Left ventricle myocardium inferior (tissue), 1 donor: ENCODE results near the gene ENAH. TPM values are rescaled to one million over a fixed set of nuclear protein-coding genes. Genes with fewer than 3 reads are reported as not detected.
"Not testable (repeated sequence)": the region's sequence is repeated elsewhere in the genome, so short reads cannot be mapped to it uniquely, and the experiment has no call there.

Experiments used
- DNase-seq: peaks from one replicate; pipeline ENCODE4 v3.0.0-alpha.2; 2020
- H3K27ac ChIP-seq: fragments of 200-600 bp; replicated peaks from 2 replicates; pipeline ENCODE4 v1.8.0; 2021
- H3K27me3 ChIP-seq: fragments of 200-600 bp; 2 replicates; pipeline ENCODE4 v1.8.0; 2021; ENCODE audit warnings: low read depth
- H3K36me3 ChIP-seq: fragments of 200-600 bp; 2 replicates; pipeline ENCODE4 v1.8.0; 2021
- H3K4me1 ChIP-seq: fragments of 200-600 bp; 2 replicates; pipeline ENCODE4 v1.8.0; 2021
- H3K4me3 ChIP-seq: fragments of 200-600 bp; 2 replicates; pipeline ENCODE4 v1.8.0; 2021; ENCODE audit warnings: mild to moderate bottlenecking, moderate library complexity
- H3K9me3 ChIP-seq: fragments of 200-600 bp; replicated peaks from 2 replicates; pipeline ENCODE4 v1.8.0; 2021
- intact Hi-C: fragments of 100-400 bp; cut with micrococcal nuclease; formaldehyde crosslinking; loops from one replicate; pipeline ENCODE4 v1.11.0; 2022
- total RNA-seq: library from RNA; stranded (reverse); fragmentation: NEBNext Ultra II Directional; extraction: Animal tissue kit (Norgen Biotek cat#: 25700); gene quantifications from one replicate; pipeline ENCODE4 v1.2.1, GENCODE V29; 2021
- TF ChIP-seq, protein P1 (sequence below): fragments of 200-600 bp; IDR thresholded peaks from 2 replicates; pipeline ENCODE4 v1.8.0; 2021; ENCODE audit warnings: antibody characterized with exemption, mild to moderate bottlenecking, borderline replicate concordance
- donor health status: DM: no; HTN: yes; CAD: no; lungs with severe emphysema.

The ENAH gene
- total RNA-seq, 1 donor from 2014 or later: 78.6 TPM

DNA sequence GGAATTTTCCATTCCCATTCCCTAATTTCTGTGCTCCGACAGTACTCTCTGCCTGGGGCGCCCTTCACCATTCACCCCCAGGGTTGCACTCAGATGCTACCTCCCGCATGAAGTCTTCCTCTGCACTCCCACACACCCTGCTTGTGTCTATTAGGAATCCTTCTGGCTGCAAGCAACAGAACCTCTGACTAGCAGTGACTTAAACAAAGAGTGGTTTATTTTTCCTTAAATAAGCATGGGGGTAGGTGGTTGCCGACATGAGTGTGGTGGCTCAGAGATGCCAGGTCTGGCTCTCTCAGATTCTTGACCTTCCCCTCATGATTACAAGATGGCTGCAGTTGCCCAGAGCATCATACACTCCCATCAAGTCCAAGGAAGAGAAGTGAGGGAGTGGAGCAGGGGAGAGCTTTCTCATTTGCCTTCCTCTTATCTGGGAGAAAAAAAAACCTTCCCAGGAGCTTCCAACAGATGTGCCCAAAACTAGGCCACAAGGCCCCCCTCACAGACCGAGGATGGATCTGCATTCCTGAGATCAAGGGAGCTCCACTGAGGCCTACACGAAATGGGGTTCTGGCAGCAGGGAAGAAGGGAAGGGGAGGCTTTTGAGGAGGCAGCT is 175.5 kb downstream of the ENAH start:
- TF ChIP-seq, protein P1, sequence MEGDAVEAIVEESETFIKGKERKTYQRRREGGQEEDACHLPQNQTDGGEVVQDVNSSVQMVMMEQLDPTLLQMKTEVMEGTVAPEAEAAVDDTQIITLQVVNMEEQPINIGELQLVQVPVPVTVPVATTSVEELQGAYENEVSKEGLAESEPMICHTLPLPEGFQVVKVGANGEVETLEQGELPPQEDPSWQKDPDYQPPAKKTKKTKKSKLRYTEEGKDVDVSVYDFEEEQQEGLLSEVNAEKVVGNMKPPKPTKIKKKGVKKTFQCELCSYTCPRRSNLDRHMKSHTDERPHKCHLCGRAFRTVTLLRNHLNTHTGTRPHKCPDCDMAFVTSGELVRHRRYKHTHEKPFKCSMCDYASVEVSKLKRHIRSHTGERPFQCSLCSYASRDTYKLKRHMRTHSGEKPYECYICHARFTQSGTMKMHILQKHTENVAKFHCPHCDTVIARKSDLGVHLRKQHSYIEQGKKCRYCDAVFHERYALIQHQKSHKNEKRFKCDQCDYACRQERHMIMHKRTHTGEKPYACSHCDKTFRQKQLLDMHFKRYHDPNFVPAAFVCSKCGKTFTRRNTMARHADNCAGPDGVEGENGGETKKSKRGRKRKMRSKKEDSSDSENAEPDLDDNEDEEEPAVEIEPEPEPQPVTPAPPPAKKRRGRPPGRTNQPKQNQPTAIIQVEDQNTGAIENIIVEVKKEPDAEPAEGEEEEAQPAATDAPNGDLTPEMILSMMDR: no peak
- no peak overlapping the region for H3K27ac ChIP-seq
- H3K9me3 ChIP-seq: no peaks in the 10 kb centered on the region
- intact Hi-C loops: loop anchor here (5.0 kb wide), 2 partner anchors 295 to 435 kb away; no protein-coding TSS in a partner anchor
- H3K4me3 ChIP-seq: no peak overlapping the region
- no peak for DNase-seq
- H3K36me3 ChIP-seq: no peaks in the 10 kb centered on the region
- H3K27me3 ChIP-seq: no peaks in the 10 kb centered on the region
- H3K4me1 ChIP-seq: peaks cover 4% of the 10 kb centered on the region

DNA sequence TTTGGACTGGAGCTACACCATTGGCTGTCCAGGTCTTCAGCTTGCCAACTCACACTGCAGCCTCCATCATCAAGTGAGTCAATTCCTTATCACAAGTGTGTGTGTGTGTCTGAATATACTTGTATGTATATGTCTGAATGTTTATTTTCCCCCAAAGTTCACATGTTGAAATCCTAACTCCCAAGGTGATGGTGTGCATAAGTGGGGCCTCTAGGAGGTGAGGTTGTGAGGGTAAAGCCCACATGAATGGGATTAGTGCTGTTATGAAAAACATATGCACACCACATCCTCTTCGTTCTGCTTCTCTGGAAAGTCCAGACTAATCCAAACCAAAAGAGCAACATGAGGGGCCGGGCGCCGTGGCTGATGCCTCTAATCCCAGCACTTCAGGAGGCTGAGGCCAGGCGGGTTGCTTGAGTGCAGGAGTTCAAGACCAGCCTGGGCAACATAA is 176.4 kb downstream of the ENAH start:
- TF ChIP-seq, protein P1: no peak
- Histone ChIP-seq H3K4me1 (peaks cover 4% of the 10 kb centered on the region), H3K9me3 (no peaks in the 10 kb centered on the region), H3K4me3 (no peak overlapping the region), H3K27ac (no peak overlapping the region), H3K36me3 (no peaks in the 10 kb centered on the region), H3K27me3 (no peaks in the 10 kb centered on the region)
- intact Hi-C loops: loop anchor here (5.0 kb wide), 2 partner anchors 296 to 436 kb away; no protein-coding TSS in a partner anchor
- DNase-seq: no peak

DNA sequence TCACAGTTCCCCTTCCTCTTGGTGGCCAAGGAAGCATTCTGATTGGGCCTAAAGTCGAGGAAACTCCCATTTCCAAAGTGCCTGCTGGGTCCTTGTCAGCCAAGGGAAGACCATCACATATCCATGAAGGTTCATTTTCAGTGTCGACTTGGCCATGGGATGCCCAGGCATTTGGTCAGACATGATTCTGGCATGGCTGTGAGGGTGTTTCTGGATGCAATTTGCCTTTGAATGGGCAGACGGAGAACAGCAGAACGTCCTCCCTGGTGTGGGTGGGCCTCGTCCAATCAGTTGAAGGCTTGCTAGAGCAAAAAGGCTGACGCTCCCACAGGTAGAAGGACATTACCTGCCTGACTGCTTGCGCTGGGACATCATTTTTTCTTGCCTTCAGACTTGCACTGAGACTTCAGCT is 176.8 kb downstream of the ENAH start:
- no peak for DNase-seq
- intact Hi-C loops: loop anchor here (5.0 kb wide), 2 partner anchors 296 to 436 kb away; no protein-coding TSS in a partner anchor

DNA sequence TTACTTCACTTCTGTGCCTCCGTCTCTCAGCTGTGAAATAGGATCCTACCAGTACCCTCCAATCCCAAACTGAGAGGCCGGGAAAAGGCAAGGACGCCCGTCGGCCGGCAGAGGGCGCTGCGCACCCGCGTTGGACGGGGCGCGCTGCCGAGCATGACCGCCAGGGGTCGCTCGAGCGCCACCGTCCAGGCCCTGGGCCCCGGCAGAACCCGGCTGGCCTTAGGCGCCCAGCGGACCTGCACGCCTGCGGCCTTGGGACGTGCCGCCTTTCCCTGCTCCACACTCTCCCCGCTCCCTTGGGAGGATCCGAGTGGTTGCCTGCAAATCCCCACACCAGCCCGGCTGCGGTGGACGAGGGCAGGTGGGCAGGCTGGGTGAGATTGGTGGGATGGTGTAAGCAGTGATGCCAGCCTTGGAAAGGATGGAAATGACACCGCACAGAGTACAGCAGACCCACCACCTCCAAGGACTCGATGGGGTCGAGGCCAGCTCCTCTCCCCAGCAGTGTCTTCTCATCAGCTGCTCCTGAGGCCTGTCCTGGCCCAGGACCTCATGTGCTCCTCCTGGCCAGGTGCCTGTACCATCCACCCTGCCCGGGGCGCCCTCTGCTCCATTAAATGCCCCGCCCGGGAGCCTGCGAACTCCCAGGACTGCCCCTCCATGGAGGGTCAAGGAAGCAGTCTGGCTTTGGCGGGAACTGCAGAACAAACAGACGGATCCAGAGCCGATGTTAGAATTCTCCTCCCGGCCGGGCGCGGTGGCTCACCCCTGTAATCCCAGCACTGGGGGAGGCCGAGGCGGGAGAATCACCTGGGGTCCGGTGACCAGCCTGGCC is 177.7 kb downstream of the ENAH start:
- Histone ChIP-seq H3K9me3 (no peaks in the 10 kb centered on the region), H3K36me3 (no peaks in the 10 kb centered on the region), H3K27ac (no peak overlapping the region), H3K4me1 (peaks cover 4% of the 10 kb centered on the region), H3K4me3 (peak overlapping the region; percentile 39), H3K27me3 (no peaks in the 10 kb centered on the region)
- intact Hi-C loops: loop anchor here (5.0 kb wide), 3 partner anchors 297 to 502 kb away; no protein-coding TSS in a partner anchor
- TF ChIP-seq, protein P1: peak; percentile 100
- peak; percentile 59 for DNase-seq

More for the DNA sequence above, 176.8 kb downstream of the ENAH start:
- Histone ChIP-seq H3K36me3 (no peaks in the 10 kb centered on the region), H3K27me3 (no peaks in the 10 kb centered on the region), H3K4me1 (peaks cover 4% of the 10 kb centered on the region), H3K27ac (no peak overlapping the region), H3K9me3 (no peaks in the 10 kb centered on the region), H3K4me3 (no peak overlapping the region)
- TF ChIP-seq, protein P1: no peak

DNA sequence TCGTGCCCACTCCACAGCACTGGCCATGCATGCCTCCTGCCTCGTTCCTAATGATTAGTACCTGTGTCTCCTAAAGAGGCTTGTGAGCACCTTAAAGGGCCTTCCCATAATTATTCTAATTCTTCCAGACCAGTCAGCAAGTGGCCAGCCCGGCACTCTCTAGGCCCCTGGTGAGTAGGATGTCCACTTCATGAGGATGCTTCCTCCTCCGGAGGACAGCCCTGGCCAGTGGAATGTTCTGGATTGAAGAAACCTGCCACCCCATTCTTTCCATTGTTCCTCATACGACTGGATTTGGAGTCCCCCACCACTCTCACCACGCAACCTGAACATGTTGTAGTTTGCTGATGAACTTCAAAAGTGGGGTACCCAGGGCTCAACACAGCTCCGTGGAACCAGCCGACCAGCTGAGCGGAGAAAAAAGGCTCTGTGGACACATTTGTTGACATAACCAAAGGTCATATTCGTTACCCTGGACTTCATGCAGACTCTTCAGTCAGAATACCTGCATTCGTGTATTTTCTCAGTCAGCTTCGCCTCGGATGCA is 178.4 kb downstream of the ENAH start:
- peaks cover 4% of the 10 kb centered on the region for H3K4me1 ChIP-seq
- intact Hi-C loops: loop anchor here (5.0 kb wide), 1 partner anchor 503 kb away; no protein-coding TSS in a partner anchor
- no peak for DNase-seq
- H3K27me3 ChIP-seq: no peaks in the 10 kb centered on the region
- no peak overlapping the region for H3K27ac ChIP-seq
- TF ChIP-seq, protein P1: no peak
- no peaks in the 10 kb centered on the region for H3K36me3 ChIP-seq
- no peaks in the 10 kb centered on the region for H3K9me3 ChIP-seq
- no peak overlapping the region for H3K4me3 ChIP-seq

DNA sequence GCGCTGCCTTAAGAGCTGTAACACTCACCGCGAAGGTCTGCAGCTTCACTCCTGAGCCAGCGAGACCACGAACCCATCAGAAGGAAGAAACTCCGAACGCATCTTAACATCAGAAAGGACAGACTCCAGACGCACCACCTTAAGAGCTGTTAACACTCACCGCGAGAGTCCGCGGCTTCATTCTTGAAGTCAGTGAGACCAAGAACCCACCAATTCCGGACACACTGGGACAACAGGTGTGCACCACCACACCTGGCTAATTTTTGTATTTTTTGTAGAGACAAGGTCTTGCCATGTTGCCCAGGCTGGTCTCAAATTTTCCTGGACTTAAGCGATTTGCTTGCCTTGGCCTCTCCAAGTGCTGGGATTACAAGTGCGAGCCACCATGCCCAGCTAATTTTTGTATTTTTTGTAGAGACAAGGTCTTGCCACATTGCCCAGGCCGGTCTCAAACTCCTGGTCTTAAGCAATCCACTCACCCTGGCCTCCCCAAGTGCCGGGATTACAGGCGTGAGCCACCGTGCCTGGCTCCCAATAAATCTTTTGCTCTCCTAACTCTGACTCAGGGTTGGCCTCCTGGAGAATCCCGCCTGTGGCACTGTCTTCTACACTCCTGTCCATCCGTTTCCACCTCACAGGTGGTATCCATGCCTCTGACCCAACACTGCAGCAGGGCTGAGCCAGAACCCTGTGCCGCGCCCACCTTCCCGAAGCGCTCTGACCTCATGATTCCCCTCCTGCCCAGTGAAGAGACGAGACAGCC is 179.1 kb downstream of the ENAH start:
- not testable (repeated sequence) for H3K9me3 ChIP-seq, DNase-seq, H3K4me3 ChIP-seq, H3K27ac ChIP-seq, H3K27me3 ChIP-seq, H3K36me3 ChIP-seq, H3K4me1 ChIP-seq
- intact Hi-C loops: loop anchor here (5.0 kb wide), 1 partner anchor 503 kb away; no protein-coding TSS in a partner anchor

DNA sequence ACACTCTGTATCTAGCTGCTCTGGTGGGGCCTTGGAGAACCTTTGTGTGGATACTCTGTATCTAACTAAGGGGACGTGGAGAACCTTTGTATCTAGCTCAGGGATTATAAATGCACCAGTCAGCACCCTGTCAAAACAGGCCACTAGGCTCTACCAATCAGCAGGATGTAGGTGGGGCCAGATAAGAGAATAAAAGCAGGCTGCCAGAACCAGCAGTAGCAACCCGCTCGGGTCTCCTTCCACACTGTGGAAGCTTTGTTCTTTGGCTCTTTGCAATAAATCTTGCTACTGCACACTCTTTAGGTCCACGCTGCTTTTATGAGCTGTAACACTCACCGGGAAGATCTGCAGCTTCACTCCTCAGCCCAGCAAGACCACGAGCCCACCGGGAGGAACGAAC is 179.7 kb downstream of the ENAH start:
- not testable (repeated sequence) for DNase-seq, H3K36me3 ChIP-seq, H3K4me3 ChIP-seq, H3K4me1 ChIP-seq, H3K27ac ChIP-seq, H3K27me3 ChIP-seq, H3K9me3 ChIP-seq
- intact Hi-C loops: loop anchor here (5.0 kb wide), 1 partner anchor 504 kb away; no protein-coding TSS in a partner anchor
